Activated T-helper 17 cell treated with anti-CD3 and anti-CD28 coated beads, Interleukin-2, amount 50 U/mL, for 72 hours (primary cell): Measurements from ENCODE around the gene IGF2BP2. TPM values are rescaled to one million over a fixed set of nuclear protein-coding genes. Genes with fewer than 3 reads are reported as not detected.
"Not testable (repeated sequence)": the region's sequence is repeated elsewhere in the genome, so short reads cannot be mapped to it uniquely, and the experiment has no call there.

ENCODE experiments used
- ATAC-seq: fragments of 150-1000 bp; cut with Tn5 transposase; replicated peaks from 2 replicates; pipeline ENCODE4 v1.10.0; 2021; ENCODE audit warnings: mild to moderate bottlenecking, moderate library complexity
- H3K27ac Mint-ChIP-seq: one replicate; pipeline ENCODE4 v1.8.0; 2022; ENCODE audit warnings: mixed read lengths
- H3K27me3 Mint-ChIP-seq: one replicate; pipeline ENCODE4 v1.8.0; 2022; ENCODE audit warnings: mixed read lengths
- H3K36me3 Mint-ChIP-seq: one replicate; pipeline ENCODE4 v1.8.0; 2022; ENCODE audit warnings: low read depth, mild to moderate bottlenecking, mixed read lengths
- H3K4me1 Mint-ChIP-seq: one replicate; pipeline ENCODE4 v1.8.0; 2022; ENCODE audit warnings: mixed read lengths
- H3K4me3 Mint-ChIP-seq: one replicate; pipeline ENCODE4 v1.8.0; 2022; ENCODE audit warnings: mild to moderate bottlenecking, mixed read lengths
- H3K9me3 Mint-ChIP-seq: one replicate; pipeline ENCODE4 v1.8.0; 2022; ENCODE audit warnings: mixed read lengths
- total RNA-seq, 2 donors: library from RNA; stranded (reverse); gene quantifications; one replicate each; pipeline ENCODE4 v1.2.3, GENCODE V29; 2022

IGF2BP2 gene
- total RNA-seq, 2 donors from 2014 or later: 0.28 to 0.82 TPM

- Mint-ChIP-seq H3K4me3 (no peak overlapping the region), H3K27ac (no peak overlapping the region), H3K9me3 (no peaks in the 10 kb centered on the region), H3K4me1 (no peaks in the 10 kb centered on the region), H3K36me3 (no peaks in the 10 kb centered on the region), H3K27me3 (peaks cover 16% of the 10 kb centered on the region)
- ATAC-seq: no peak
Measured at GRCh38 chr3:185797993-185798830, 26.6 kb downstream of the IGF2BP2 start.

GRCh38 chr3:185797108-185797881 lies 27.5 kb downstream of the IGF2BP2 start:
- Mint-ChIP-seq H3K27me3 (peaks cover 20% of the 10 kb centered on the region), H3K36me3 (no peaks in the 10 kb centered on the region), H3K4me3 (no peak overlapping the region), H3K27ac (no peak overlapping the region), H3K9me3 (no peaks in the 10 kb centered on the region), H3K4me1 (no peaks in the 10 kb centered on the region)
- ATAC-seq: no peak

- peak; percentile 49 for ATAC-seq
- H3K4me3 Mint-ChIP-seq: no peak overlapping the region
- no peak overlapping the region for H3K27ac Mint-ChIP-seq
- no peaks in the 10 kb centered on the region for H3K9me3 Mint-ChIP-seq
- H3K27me3 Mint-ChIP-seq: peaks cover 20% of the 10 kb centered on the region
- H3K4me1 Mint-ChIP-seq: no peaks in the 10 kb centered on the region
- H3K36me3 Mint-ChIP-seq: no peaks in the 10 kb centered on the region
Measured at GRCh38 chr3:185796431-185797107, 28.3 kb downstream of the IGF2BP2 start.

GRCh38 chr3:185793381-185793780 lies 31.5 kb downstream of the IGF2BP2 start:
- Mint-ChIP-seq H3K27me3 (peaks cover 14% of the 10 kb centered on the region), H3K4me1 (no peaks in the 10 kb centered on the region), H3K4me3 (no peak overlapping the region), H3K36me3 (no peaks in the 10 kb centered on the region), H3K27ac (no peak overlapping the region), H3K9me3 (no peaks in the 10 kb centered on the region)
- ATAC-seq: no peak

- Mint-ChIP-seq H3K4me1 (no peaks in the 10 kb centered on the region), H3K27me3 (peaks cover 14% of the 10 kb centered on the region), H3K9me3 (no peaks in the 10 kb centered on the region), H3K27ac (no peak overlapping the region), H3K4me3 (no peak overlapping the region), H3K36me3 (no peaks in the 10 kb centered on the region)
- ATAC-seq: no peak
Measured at GRCh38 chr3:185792955-185793354, 31.9 kb downstream of the IGF2BP2 start.

- no peak for ATAC-seq
- no peaks in the 10 kb centered on the region for H3K4me1 Mint-ChIP-seq
- no peak overlapping the region for H3K4me3 Mint-ChIP-seq
Measured at GRCh38 chr3:185789891-185790830, 34.7 kb downstream of the IGF2BP2 start.

GRCh38 chr3:185789134-185789533 lies 35.7 kb downstream of the IGF2BP2 start:
- Mint-ChIP-seq H3K27me3 (peaks cover 8% of the 10 kb centered on the region), H3K36me3 (no peaks in the 10 kb centered on the region), H3K27ac (no peak overlapping the region), H3K9me3 (no peaks in the 10 kb centered on the region), H3K4me1 (no peaks in the 10 kb centered on the region), H3K4me3 (no peak overlapping the region)
- ATAC-seq: no peak

More at GRCh38 chr3:185789891-185790830, 34.7 kb downstream of the IGF2BP2 start:
- Mint-ChIP-seq H3K36me3 (no peaks in the 10 kb centered on the region), H3K27ac (no peak overlapping the region), H3K27me3 (peaks cover 9% of the 10 kb centered on the region), H3K9me3 (no peaks in the 10 kb centered on the region)

- no peak for ATAC-seq
- Mint-ChIP-seq H3K27me3 (peaks cover 8% of the 10 kb centered on the region), H3K36me3 (no peaks in the 10 kb centered on the region), H3K4me1 (no peaks in the 10 kb centered on the region), H3K4me3 (no peak overlapping the region), H3K9me3 (no peaks in the 10 kb centered on the region), H3K27ac (no peak overlapping the region)
Measured at GRCh38 chr3:185788292-185788691, 36.5 kb downstream of the IGF2BP2 start.

GRCh38 chr3:185786956-185787877 lies 37.6 kb downstream of the IGF2BP2 start:
- Mint-ChIP-seq H3K36me3 (no peaks in the 10 kb centered on the region), H3K4me3 (no peak overlapping the region), H3K27me3 (peaks cover 6% of the 10 kb centered on the region), H3K27ac (no peak overlapping the region), H3K4me1 (no peaks in the 10 kb centered on the region), H3K9me3 (no peaks in the 10 kb centered on the region)
- no peak for ATAC-seq

- not testable (repeated sequence) for H3K9me3 Mint-ChIP-seq, H3K4me1 Mint-ChIP-seq, H3K27ac Mint-ChIP-seq, H3K36me3 Mint-ChIP-seq, H3K4me3 Mint-ChIP-seq, ATAC-seq
- peaks cover 10% of the 10 kb centered on the region for H3K27me3 Mint-ChIP-seq
Measured at GRCh38 chr3:185786258-185786657, 38.6 kb downstream of the IGF2BP2 start.

GRCh38 chr3:185784317-185784716 lies 40.5 kb downstream of the IGF2BP2 start:
- H3K27ac Mint-ChIP-seq: no peak overlapping the region
- no peaks in the 10 kb centered on the region for H3K9me3 Mint-ChIP-seq
- no peaks in the 10 kb centered on the region for H3K36me3 Mint-ChIP-seq
- no peak overlapping the region for H3K4me3 Mint-ChIP-seq
- H3K4me1 Mint-ChIP-seq: no peaks in the 10 kb centered on the region
- ATAC-seq: no peak
- H3K27me3 Mint-ChIP-seq: peaks cover 10% of the 10 kb centered on the region

GRCh38 chr3:185781759-185782158 lies 43.1 kb downstream of the IGF2BP2 start:
- no peaks in the 10 kb centered on the region for H3K9me3 Mint-ChIP-seq
- H3K4me3 Mint-ChIP-seq: no peak overlapping the region
- peaks cover 11% of the 10 kb centered on the region for H3K27me3 Mint-ChIP-seq
- no peak overlapping the region for H3K27ac Mint-ChIP-seq
- no peaks in the 10 kb centered on the region for H3K4me1 Mint-ChIP-seq
- no peaks in the 10 kb centered on the region for H3K36me3 Mint-ChIP-seq
- ATAC-seq: no peak

GRCh38 chr3:185779461-185779860 lies 45.4 kb downstream of the IGF2BP2 start:
- H3K4me3 Mint-ChIP-seq: no peak overlapping the region
- ATAC-seq: no peak
- H3K4me1 Mint-ChIP-seq: no peaks in the 10 kb centered on the region
- no peak overlapping the region for H3K27ac Mint-ChIP-seq
- H3K36me3 Mint-ChIP-seq: no peaks in the 10 kb centered on the region
- H3K9me3 Mint-ChIP-seq: peaks cover 3% of the 10 kb centered on the region
- H3K27me3 Mint-ChIP-seq: peaks cover 17% of the 10 kb centered on the region
